DMS114 treated with DMSO at 0.1 percent for 48 hours (cell line): ENCODE measurements around the gene GCNT1.
"Not testable (repeated sequence)": the region's sequence is repeated elsewhere in the genome, so short reads cannot be mapped to it uniquely, and the experiment has no call there.

ENCODE experiments used
- DNase-seq: peaks from one replicate; lab custom pipeline; 2025; ENCODE audit not compliant: unreplicated experiment; lab: John Stamatoyannopoulos, UW

The GCNT1 gene

DNA sequence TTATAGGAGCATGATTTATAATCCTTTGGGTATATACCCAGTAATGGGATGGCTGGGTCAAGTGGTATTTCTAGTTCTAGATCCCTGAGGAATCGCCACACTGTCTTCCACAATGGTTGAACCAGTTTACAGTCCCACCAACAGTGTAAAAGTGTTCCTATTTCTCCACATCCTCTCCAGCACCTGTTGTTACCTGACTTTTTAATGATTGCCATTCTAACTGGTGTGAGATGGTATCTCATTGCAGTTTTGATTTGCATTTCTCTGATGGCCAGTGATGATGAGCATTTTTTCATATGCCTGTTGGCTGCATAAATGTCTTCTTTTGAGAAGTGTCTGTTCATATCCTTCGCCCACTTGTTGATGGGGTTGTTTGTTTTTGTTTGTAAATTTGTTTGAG, 20.4 kb downstream of the GCNT1 start:
- DNase-seq = not testable (repeated sequence)

- no peak for DNase-seq
Measured at GRCh38 chr9:76486151-76486550, 27.2 kb downstream of the GCNT1 start.

- no peak for DNase-seq
Measured at GRCh38 chr9:76490249-76490990, 31.4 kb downstream of the GCNT1 start.

DNA sequence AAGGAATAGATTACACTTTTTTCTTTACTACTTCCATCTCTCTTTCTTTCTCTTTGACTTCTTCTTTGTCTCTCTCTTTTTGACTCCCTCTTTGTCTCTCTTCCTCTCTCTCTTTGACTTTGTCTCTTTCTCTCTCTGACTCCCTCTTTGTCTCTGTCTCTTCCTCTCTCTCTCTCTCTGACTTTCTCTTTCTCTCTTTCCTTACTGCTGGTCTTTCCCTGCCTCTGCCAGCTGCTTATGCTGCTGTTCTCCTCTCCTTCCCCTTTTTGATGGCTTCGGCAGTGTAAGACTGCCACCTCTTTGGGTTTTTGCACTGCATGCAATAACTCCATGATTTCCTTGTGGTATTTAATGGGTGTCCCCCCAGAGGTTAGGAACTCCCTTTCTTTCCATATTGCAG, 32.1 kb downstream of the GCNT1 start:
- DNase-seq = not testable (repeated sequence)

- not testable (repeated sequence) for DNase-seq
Measured at GRCh38 chr9:76493496-76493895, 34.5 kb downstream of the GCNT1 start.

- DNase-seq = no peak
Measured at GRCh38 chr9:76500061-76500460, 41.1 kb downstream of the GCNT1 start.

- no peak for DNase-seq
Measured at GRCh38 chr9:76502746-76503145, 43.8 kb downstream of the GCNT1 start.

GRCh38 chr9:76510041-76510440, 51.1 kb downstream of the GCNT1 start:
- DNase-seq = no peak

DNA sequence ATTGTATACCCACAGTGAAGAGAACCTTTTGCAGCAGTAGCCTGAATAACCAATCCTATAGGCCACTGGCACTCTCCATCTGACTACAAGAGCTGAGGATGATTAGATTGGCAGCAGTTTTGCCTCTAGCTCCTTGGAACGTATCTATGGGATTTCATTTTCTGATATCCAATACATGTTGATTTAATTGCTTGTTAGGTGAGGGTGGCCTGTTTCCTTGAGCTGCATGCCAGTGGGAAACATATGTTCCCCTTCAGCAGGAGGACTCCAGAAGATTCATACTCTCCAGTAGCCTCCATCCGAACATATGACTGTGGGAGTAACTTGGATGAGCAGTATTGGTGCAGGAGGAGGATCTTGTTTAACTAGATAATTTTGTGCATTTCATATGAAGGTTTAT, 51.5 kb downstream of the GCNT1 start:
- no peak for DNase-seq

GRCh38 chr9:76512826-76513225, 53.8 kb downstream of the GCNT1 start:
- no peak for DNase-seq

DNA sequence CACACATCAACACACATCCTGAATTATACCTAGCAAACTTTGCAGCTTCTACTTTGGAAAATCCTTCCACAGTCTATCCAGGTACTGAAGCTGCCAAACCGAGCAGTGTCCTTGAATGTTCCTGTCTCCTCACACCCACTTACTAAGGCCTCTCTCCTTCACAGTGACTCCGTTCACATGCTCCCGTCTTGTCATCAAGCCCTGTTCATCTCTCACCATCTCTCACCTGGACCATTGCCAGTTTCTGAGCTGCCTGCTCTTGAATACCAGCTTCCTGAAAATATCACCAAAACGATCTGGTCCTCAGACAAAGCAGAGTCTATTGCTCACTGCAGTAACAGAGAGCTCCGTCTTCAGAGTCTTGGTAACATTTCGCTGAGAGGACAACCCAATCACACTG, 57.4 kb downstream of the GCNT1 start:
- DNase-seq = no peak

DNA sequence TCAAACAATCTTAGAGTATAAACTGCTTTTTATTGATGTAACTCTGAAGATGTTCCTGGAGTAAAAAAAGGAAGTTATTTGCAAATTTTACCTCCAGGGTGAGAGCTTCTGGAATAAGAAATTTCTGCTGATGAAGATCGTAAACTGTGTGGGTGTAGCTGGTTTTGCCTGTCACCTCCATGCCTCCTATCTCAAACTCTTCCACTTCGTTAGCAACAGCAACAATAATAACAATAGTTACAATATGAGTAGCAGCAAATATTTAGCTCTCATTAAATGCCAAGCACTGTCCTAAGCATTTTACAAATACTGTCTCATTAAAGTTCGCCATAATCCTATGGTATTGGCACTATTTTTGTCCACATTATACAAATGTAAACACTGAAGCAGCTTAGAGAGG, 57.9 kb downstream of the GCNT1 start:
- DNase-seq = no peak

GRCh38 chr9:76519075-76519835, 60.3 kb downstream of the GCNT1 start:
- no peak for DNase-seq

- no peak for DNase-seq
Measured at GRCh38 chr9:76521244-76521681, 62.3 kb downstream of the GCNT1 start.

- DNase-seq = no peak
Measured at GRCh38 chr9:76521906-76522305, 62.9 kb downstream of the GCNT1 start.

DNA sequence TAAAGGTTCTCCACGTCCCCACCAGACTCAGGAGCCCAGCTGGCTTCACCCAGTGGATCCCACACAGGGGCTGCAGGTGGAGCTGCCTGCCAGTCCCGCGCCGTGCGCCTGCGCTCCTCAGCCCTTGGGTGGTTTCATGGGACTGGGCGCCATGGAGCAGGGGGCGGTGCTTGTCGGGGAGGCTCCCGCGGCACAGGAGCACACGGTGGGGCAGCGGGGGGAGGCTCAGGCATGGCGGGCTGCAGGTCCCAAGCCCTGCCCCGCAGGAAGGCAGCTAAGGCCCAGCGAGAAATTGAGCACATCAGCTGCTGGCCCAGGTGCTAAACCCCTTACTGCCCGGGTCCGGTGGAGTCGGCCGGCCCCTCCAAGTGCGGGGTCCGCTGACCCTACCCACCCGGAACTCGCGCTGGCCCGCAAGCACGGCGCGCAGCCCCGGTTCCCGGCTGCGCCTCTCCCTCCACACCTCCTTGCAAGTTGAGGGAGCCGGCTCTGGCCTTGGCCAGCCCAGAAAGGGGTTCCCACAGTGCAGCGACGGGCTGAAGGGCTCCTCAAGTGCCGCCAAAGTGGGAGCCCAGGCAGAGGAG, 64.7 kb downstream of the GCNT1 start:
- DNase-seq = not testable (repeated sequence)

DNA sequence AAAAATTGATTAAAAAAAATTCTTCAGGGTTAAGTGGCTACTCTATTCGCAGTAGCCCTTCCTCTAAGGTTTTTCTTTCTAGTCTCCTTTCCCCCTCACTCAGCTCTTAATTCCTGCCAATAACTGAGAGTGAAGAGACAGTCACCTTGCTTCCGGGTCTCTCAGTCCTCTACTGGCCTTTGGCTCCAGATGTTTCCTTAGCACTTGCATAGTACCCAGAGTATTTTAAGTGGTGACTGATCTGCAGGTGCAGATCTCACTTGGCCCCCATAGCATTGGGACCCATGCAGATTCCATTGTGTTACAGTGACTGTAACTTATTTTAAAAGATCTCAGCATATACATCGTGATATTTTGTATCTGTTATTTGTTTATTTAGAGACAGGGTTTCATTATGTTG, 66.2 kb downstream of the GCNT1 start:
- DNase-seq = no peak

DNA sequence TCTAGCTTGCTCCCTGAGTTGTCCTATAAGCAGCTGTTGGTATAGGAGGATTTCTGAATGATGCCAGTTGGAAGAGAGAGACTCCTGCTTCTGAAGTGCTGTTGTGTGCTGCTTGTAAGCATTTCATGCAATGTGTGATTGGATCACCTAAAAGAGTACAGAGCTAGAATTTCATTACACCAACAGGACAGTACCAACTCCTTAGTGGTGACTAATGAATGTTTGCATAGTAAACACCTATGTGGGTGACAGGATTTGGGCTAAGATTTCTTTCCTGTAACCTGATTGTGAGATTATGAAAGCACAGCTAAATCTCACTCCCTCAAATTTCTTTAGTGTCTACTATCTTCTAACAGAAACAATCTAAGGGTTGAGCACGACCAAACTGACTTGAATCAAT, 67.0 kb downstream of the GCNT1 start:
- no peak for DNase-seq

GRCh38 chr9:76528056-76528455, 69.1 kb downstream of the GCNT1 start:
- no peak for DNase-seq

- DNase-seq = no peak
Measured at GRCh38 chr9:76528642-76529190, 69.7 kb downstream of the GCNT1 start.

GRCh38 chr9:76529653-76530052, 70.7 kb downstream of the GCNT1 start:
- DNase-seq = no peak
